NB4 (cell line): ENCODE measurements around the gene SLC4A2.
A peak's percentile ranks its signal among the peaks of the same experiment; 100 is the strongest.

Experiments used
- CTCF ChIP-seq: IDR thresholded peaks from one replicate; pipeline ENCODE4 v1.5.1; 2012; ENCODE audit warnings: low read depth, low read length
- POLR2A ChIP-seq: IDR thresholded peaks from 2 replicates; pipeline ENCODE4 v1.6.1; 2011; ENCODE audit warnings: mild to moderate bottlenecking; ENCODE audit not compliant: insufficient read length; ENCODE audit errors: extremely low read depth

- TF ChIP-seq CTCF (peak; percentile 10), POLR2A (no peak)
Measured at GRCh38 chr7:151087245-151088018, 28.0 kb downstream of the SLC4A2 start.
